GM18498 (cell line): ENCODE measurements around the gene FHIT.

Experiments used
- ATAC-seq: cut with Tn5 transposase; IDR thresholded peaks from one replicate; pipeline ENCODE4 v1.9.1; 2021; ENCODE audit warnings: mild to moderate bottlenecking, moderate library complexity; ENCODE audit not compliant: unreplicated experiment

FHIT gene

DNA sequence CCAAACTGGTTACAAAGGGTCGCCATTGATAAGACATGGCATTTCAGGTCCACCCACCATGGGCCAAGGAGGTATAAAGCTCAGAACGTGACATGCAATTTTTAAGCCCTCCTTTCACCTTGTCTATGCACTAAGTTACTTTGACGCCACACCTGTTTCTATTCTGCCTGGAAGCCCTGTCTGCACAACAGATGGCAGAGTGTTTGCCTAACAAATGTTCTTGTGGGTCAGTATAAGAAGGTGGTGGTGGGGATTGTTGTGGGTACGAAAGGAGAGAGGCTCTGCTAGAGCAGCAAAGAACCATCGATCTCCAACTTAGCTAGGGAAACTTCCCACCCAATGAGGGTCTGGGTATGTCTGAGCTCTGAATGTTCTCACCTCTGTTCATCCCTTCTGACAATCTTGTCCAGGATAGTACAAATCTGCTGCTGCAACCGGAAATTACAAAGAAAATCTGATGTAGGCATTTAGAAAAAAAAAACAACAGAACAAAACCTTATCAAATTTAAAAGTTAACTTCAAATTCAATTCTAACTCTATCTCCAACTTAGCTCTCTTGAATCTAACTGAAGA is 1256.4 kb downstream of the FHIT start:
- ATAC-seq = no peak

DNA sequence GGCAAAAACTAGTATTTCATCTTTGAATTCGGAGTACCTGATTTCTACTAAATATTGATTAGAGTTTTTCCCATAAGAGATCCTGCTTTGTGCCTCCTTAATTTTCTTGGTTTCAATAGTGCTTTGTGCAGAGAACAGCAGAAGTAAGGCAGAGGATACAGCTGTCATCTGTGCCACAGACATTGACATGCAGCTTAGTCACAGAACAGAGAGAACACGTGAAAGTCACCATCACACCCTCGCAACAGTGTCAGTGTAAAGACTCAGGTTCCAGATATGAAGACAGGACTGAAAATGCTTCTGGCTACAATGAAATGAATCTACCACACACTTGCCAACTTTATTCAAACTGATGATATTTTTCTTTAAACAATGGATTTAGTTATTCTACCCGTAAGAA is 1258.7 kb downstream of the FHIT start:
- no peak for ATAC-seq

DNA sequence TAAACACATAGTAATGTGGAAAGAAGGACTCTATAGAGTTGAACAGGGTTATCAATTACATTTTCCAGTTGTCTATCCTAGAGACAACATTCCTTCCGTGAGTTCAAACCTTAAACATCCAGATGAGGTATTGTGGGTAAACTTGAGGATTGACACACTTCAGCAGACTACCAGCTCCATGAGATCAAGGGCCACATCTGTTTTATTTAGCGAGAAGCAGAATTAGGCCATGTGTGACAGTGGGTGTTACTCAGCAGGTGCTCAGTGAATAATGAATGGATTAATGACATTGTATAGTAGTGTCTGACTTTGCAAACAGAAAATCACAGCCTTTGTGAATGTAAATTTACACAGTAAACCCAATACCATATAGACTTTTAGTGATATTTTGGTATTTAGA is 1260.3 kb downstream of the FHIT start:
- ATAC-seq = no peak

DNA sequence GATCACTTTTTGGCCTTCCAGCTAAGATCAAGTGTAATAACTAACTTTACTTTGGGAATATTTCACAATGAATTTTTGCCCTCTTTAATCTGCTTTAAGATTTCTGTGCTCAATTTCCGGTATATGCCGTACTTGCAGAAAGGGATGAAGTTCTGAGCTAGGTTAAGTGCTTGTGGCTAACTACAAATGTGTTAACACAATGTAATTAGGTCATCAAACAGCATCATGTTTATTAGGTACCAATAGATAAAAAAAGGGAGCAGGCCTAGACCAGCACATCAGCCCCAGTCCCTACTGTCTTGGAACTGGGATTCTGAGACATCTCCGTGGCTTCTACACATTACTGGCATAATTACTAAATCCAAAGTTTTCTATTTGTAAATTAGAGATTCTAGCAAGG is 1268.7 kb downstream of the FHIT start:
- no peak for ATAC-seq

DNA sequence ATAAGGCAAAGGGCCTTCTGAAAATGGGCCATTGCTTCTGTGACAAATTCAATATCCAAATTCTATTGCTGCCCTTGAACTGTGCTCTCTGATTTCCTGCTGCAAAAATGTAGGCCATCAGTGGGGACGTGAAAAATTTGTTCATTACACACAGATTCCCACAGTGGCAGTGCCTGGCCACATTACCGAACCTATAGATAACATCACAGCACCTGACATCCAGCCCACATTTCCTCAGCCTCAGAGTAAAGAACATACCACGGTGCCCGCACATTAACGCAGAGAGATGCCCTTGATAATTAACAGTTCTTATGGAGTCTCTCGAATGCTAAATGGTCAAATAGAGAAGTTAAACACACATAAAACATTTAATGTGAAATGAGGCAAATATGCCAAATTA is 1269.9 kb downstream of the FHIT start:
- ATAC-seq = no peak

DNA sequence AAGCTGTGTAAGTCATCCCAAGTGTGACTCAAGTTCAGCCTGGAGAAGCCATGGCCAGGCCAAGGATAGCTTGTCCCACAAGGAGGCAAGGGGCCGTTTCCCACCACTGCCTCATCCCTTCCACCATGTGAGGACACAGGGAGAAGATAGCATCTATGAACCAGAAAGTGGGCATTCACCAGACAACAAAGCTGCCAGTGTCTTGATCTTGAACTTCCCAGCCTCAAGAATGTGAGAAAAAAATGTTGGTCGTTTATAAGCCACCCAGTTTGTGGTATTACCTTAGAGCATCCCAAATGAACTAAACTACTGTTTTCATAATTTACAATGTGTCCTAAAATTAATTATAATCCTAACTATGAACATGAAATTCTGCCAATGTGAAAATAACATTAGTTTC is 1270.7 kb downstream of the FHIT start:
- no peak for ATAC-seq

DNA sequence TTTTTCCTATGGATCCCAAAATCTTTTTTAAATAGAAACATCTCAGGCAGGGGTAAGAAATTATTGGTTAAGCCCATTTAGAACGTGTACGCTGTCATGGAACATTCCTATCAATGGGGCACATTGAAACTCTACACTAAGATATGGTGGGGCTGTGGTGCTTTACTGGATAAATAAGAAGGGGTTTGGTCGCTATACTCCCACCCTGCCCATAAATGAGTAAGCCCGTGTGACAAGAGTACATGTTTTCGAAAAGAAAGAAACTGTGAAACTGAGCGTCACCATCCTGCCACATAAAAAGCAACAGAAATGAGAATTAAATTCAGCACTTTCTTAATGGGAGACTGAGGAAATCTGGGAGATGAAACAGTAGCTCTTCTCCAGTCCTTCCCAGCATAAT is 1271.7 kb downstream of the FHIT start:
- ATAC-seq = no peak

DNA sequence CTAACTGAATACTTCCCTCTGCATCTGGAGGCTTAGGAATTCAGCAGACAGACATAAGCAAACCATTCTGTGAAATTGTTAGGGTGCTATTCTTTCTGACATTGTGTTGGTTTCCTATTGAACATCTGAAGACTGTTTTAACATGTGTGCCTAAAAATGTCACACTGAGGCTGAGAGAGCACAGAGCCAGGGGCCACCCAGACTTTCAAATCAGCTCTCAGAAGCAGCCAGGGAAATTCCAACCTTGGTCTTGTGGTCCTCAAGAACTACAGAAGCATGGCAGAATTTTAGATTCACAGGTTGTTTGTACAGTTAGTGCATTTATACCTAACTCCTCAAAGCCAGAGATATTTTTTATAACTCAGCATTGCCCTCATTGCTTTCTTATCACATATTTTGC is 1272.3 kb downstream of the FHIT start:
- ATAC-seq = no peak

DNA sequence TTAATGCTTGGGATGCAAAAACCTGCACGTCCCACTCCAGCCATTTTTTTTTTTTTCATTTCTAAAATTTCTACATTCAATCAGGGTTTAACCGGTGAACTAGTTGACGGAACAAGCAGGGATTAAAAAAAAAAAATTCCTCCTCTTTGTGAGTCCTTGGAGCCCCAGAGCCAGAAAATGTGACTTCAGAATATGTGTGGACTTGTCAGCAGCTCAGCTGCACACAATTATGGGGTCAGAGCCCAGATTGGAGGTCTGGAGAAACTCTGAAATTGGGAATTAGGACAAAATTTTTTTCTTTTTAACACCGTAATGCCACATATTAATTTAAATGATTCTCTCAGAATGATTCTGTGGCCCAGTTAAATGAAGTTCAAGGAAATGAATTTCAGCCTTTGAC is 1280.5 kb downstream of the FHIT start:
- no peak for ATAC-seq

DNA sequence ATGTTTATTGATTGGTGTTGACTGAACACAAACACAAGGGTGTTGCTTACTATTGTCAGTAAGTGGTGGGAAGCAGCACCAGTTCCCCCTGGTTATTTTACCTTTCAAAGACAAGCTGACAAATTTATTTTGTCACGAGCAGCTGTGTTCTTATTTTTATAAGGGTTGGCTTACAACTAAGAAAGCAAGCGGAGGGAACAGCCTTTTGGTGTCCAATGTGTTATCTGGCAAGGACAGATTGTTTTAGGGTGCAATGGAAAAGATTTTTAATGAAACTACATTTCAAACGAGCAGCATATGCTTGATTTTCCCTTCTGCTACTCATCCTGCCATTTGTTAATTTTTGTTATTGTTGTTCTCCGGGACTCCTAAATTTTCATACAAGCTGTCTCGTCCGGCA is 1280.9 kb downstream of the FHIT start:
- ATAC-seq = no peak

DNA sequence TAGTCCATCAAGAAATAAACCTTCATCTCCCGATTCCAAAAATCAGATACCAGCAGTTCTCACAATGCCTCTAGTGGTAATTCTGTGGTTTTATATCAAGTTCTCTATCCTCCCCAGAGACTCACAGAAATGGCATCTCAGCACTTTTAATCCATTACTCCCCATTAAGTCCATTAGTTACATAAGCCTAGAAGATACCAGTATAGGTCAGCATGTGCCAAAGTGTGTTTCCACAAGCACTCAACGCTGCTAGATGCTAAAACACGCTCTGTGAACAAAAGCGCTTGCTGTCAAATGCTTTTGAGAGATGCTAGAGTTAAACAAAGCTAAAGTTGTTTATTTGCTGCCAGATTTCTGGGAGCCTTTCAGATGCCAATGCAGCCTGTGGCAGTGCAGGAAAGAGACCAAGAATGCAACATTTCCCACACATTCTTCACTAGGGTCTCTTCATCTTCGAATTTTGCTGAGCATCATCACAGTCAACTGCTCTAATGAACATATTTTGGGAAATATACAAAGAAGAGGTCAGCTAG is 1282.7 kb downstream of the FHIT start:
- no peak for ATAC-seq

DNA sequence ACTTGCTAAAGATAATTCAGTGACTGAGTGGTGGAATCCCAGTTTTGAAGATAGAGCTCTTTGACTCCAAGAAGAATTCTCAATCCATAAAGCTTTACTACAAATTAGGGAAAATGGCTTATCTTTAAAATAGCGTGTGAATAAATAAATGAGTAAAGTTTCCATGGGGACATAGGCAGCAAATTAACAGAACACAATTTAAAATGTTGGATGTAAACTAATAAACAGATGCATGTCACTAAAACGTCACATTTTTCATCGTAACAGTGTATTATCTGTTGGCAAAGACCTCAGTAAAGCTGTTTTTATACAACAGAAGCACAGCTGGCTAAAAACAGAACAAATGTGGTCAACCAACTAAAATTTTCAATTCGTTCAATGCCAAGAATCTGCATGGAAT is 1287.6 kb downstream of the FHIT start:
- ATAC-seq = no peak

DNA sequence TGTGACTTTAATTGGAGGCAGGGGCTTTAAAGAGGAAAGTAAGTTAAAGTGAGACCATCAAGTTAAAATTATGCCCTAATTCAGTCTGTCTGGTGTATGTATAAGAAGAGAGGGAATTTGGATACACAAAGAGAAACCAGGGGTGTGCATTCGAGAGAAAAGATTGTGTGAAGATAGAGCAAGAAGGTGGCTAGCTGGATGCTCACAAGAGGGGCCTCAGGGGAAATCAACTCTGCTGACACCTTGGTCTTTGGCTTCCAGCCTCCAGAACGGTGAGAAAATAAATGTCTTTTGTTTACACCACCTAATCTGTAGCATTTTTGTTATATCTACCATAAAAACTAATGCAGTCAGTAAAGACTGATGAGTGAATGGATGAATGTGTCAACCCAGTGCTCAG is 1294.1 kb downstream of the FHIT start:
- ATAC-seq = no peak

DNA sequence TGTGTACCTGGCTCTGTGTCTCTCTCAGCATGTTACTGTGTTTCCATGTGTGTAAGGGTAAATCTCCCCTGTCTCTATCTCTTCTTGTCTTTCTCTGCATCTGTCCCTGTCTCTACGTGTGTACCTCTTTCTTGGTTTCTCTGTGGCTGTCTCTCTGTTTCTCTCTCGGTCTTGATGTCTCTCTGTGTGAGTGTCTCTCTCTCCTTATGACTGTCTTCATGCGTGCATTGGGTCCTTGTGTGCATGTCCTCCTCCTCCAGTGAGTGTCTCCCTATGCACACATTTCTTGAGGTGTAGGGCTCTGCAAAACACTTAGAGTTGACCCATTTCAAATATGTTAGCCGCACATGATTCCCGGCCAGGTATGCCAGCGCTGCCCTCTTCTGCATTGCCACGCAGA is 1298.1 kb downstream of the FHIT start:
- ATAC-seq = no peak

DNA sequence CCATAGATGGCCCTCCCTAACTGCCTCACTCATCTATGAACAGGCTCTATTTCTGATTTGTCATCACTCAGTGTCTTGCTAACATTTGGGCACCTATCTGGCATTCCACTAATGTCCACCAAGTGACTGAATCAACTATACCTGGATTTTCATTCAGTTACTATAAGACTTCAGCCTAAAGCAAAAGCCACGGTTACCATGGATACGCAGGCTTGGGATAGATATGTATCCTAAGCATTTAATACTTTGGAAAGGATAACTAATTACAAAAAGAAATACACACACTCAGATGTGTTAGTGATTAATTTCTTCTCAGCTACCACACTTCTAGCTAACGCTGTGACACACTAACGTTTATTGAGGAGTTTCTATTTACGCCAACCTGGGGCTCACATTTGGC is 1301.9 kb downstream of the FHIT start:
- no peak for ATAC-seq

DNA sequence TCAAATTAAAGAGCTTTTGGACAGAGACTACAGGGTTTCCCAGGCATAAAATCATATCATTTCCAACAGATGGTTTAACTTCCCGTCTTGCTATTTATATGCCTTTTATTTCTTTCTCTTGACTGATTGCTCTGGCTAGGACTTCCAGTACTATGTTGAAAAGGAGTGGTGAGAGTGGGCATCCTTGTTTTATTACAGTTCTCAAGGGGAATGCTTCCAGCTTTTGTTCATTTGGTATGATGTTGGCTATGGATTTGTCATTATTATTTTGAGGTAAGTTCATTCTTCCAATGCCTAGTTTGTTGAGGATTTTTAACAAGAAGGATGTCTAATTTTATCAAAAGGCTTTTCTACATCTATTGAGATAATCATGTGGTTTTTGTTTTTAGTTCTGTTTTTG is 1304.9 kb downstream of the FHIT start:
- no peak for ATAC-seq

DNA sequence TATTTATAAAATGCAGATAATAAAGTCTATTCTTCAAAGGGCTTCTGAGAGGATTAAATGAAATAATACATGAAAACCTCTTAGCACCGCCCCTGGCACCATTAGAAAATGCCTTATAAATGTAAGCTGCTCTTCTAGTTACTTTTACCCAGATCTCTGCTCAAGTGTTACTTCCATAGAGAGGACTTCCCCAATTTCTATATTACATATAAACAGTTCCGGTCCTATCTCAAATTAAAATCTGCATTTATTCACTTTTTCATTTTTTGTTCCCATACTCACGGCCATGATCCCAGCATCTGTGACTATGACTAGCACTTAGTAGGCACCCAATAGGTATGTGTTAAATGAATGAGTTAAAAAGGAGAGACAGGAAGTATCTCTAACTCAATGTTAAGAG is 1310.5 kb downstream of the FHIT start:
- no peak for ATAC-seq

DNA sequence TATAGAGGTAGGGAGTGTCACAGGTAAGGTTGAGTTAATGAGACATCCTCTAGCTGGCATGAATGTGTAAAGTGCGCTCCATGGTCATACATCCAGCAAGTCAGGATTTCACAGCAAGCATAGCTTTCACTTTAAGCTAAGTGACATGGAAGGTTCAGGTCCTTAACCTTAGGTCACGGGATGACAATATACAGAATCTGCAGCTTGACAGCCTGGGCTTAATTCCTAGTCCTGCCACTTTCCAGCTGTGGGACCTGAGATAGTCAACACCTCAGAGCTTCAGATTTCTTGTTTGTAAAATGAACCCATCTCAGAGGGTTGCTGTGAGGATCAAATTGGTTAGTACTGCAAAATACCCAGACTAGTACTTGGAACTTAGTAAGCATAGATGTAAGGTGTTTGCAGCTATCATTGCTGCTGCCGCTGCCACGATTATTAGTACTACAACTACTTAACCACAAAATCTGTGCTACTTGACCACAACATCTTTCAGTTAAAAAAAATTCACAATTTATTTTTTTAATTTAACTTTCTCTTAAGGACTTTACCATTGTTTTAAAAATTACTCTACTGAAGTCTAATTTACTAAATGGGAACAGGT is 1311.3 kb downstream of the FHIT start:
- no peak for ATAC-seq

DNA sequence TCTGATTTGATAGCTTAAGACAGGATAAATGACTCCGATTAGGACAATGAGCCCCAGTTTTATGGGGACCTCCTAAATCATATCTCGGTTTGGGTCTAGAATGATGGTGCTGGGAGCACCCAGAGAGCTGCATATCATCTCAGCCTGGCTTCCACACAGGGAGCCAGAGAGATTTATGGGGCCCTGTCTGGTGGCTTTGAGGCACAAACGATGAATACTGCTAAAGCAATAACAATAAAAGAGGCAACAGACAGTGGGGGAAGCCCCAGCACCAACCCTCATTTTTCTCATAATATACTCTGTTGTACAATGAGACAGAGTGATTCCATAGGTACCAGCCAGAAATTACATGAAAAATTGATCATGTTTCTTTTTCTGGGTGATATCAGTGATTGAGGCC is 1312.4 kb downstream of the FHIT start:
- no peak for ATAC-seq

DNA sequence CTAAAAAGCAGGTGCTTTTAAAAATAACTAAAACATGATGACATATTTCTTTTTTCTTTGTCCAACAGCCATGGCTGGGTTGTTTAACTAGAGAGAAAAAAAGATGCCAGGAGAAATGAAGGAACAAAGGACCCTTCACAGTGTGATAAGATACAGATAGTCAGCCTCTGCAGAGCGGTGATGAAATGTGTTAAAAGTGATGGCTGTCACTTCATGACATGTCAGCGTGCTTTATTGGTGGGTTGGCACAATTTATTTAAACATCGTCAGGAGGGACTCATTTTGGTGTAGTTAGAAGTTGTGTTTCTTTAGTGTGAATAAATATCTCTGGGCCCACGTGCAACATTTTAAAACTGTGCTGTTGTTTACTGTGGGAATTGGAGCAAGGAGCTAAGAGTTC is 1314.1 kb downstream of the FHIT start:
- ATAC-seq = no peak

DNA sequence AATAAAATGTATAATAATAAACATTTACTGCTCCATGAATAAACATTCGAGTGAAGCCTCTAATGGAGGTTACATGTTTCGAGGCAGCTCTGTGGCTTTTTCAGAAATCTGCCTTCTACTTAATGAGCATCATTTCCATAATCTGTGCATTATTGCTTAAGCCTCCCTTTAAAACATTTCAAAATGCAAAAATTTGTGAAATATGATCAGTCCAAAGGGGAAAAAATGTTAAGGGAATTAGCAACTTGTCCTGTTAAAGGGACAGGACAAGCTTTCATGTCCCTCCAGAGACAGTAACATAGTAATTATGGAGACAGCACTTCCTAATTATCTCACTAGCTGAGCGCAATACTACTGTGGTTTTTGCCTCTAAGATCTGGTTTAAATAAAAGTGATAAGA is 1314.8 kb downstream of the FHIT start:
- no peak for ATAC-seq

DNA sequence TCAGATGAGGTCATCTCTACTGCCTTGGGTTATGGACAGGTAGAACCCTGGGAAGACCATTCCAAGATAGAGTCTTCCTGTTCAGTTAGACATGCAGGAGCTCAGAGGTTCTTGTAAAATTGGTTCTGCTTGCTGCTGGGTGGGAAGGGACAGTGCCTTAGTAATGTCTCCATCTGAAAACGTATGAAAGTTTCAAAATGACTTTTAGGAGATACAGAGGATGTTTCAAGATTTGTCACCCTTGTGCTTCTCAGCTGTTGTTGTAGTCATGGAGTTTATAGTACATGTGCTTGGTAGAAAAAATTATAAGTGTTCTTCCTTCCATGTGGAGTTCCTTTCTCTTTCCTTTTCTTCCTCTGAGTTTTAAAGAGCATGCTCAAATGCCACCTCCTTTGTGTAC is 1316.2 kb downstream of the FHIT start:
- peak; percentile 96 for ATAC-seq

DNA sequence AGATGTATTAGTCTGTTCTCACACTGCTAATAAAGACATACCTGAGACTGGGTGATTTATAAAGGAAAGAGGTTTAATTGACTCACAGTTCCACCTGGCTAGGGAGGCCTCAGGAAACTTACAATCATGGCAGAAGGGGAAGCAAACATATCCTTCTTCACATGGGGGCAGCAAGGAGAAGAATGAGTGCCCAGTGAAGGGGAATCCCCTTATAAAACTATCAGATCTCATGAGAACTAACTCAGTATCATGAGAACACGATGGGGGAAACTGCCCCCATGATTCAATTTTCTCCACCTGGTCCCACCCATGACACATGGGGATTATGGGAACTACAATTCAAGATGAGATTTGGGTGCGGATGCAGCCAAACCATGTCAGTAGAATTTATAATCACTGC is 1316.7 kb downstream of the FHIT start:
- ATAC-seq = peak; percentile 21
